NCI-H526 (cell line): ENCODE measurements around the gene MYZAP.

Experiments
- DNase-seq, 2 experiments: peaks; one replicate each; lab custom pipeline; 2025; lab: John Stamatoyannopoulos, UW

MYZAP gene

DNA sequence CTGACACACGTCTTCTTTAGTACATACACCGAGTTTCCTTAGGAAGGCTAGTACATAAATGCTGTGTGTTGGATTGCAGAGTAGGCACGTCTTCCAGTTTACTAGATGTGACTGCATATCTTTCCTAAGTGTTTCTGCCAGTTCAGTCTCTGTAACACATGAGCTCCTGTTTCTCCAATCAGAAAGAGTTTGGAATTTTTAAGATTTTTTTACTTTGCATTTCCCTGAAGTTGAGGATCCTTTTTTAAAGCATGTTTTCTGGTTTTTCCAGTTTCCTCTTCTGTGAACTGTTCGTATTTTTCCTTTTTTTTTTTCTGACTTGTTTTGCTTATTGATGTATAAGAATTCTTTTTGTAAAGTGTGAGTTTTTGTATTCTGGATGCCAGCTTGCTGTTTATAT, 107.3 kb downstream of the MYZAP start:
- DNase-seq, result peak in 1 of 2 experiments; percentile 6

GRCh38 chr15:57703387-57703786, 111.7 kb downstream of the MYZAP start:
- no peak for DNase-seq

DNA sequence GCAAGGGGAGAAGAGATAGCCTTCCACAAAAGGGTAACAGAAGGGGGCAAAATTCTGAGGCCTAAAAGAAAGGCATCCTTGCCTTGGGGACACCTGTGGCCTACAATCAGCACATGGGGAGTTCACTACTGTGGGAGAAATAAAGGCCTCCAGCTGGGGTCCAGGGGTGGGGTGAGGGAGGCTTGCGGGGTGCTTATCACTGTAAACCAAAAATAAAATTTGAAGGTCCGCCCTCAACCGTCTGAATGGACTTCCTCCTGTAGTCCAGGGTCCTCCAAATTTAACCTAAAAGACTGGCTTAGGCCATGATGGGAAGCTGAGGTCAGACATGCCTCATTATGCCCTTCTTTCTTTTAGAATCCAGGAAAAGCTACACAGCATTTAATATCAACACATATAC, 112.7 kb downstream of the MYZAP start:
- DNase-seq, result no peak

DNA sequence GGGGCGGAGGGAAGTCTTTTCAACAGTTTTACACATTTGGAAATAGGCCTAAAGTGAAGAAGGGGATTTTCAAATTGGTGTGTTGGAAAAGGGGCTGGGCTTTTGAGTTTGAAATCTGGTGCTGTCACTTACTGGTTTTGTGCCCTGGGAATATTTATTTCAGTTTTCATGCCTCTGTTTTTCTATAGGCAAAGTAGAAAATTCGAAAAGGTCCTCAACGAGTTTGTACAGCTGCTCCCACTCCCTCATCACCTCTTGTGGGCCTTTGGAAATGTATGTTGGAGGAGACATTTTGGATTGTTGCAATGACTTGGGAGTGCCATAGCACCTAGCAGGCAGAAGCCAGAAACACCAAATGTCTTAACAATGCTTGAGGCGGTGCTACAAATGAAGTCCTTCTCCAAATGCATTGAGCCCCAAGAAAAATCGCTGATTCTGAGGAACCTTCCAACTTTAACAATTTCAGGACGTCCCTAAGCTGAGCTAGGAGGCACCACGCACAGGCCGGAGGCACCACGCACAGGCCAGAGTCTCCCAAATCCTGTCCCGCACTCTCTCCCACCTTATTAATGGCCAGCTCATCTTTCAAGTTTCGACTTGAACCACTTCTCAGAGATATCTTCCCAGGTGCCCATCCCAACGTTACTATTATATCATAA, 114.2 kb downstream of the MYZAP start:
- no peak for DNase-seq

GRCh38 chr15:57706405-57707209, 114.9 kb downstream of the MYZAP start, which contains the start of gene POLR2M:
TSS of gene POLR2M (plus strand) at chr15:57706714. CDS start at chr15:57706843, 129 bp downstream.
- peak; percentile 89 to 97 for DNase-seq

DNA sequence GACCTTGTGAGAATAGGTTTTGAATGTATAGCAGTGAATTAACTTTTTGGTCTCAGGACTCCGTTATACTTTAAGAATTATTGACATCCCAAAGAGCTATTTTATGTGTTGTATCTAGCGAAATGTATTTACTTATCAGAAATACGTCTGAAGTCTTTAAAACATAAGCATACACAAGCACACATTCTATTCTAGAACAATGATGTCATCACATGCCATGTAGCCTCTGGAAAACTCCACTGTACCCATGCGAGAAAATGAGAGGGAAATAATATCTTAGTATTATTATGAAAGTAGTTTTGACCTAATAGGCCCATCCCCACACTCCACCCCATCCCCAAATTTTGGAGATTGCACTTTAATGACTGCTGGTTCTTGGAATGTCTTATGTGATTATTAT, 116.3 kb downstream of the MYZAP start:
- no peak for DNase-seq

GRCh38 chr15:57718309-57718708, 126.6 kb downstream of the MYZAP start:
- DNase-seq, result no peak

DNA sequence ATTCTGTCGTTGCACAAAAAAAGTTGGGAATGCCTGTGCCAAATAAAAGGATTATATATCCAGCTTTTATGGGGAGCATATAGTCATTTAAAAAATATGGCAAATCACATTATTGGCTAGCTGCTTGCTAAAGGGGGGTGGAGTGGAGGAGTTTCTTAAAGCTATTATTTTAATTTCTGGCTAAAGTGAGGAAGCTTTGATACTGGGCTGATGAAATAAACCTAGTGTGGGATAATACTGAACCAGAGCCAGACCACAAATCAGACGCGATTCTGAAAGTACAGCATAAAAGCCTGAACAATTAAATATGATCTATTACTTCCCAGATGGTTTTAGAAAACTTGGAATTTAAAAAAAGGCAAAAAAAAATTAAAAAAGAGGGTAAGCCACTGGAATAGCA, 129.2 kb downstream of the MYZAP start:
- DNase-seq, result no peak

DNA sequence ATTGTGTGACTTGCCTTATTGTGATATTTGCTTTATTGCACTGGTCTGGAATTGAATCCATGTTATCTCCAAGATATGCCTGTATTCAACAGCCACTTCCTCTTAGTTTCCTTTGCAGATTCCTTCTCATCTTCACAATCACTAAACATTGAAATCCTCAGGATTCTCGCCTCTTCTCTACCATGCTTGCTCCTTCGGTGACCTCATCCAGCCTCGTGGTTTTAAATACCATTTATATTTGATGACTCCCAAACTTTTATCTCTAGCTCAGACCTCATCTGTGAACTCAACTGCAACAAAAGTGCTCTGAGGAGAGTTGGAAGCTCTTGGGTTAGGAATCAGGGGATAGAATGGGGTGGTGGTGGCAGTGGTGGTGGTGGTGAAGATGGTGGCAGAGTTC, 134.7 kb downstream of the MYZAP start:
- DNase-seq, result no peak

- no peak for DNase-seq
These were observed 135.3 kb downstream of the MYZAP start for GRCh38 chr15:57727031-57727430.

DNA sequence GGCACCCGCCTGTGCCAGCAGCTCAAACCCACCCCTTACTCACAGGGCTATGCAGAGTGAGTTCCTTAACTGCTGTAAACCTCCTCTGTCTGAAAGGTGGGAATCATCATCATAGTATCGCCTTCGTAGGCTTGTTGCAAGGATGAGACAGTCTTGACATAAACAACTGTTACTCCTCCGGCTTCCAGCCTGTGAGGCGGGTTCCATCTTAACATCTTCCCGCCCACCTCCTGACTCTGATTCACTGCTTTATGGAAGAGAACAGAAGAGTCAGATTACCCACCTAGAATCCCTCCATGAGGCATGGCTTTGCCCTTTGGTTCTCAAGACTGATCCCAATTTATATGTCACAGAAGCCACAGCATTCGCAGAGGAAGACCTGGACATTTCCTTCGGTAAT, 136.7 kb downstream of the MYZAP start:
- DNase-seq, result no peak

DNA sequence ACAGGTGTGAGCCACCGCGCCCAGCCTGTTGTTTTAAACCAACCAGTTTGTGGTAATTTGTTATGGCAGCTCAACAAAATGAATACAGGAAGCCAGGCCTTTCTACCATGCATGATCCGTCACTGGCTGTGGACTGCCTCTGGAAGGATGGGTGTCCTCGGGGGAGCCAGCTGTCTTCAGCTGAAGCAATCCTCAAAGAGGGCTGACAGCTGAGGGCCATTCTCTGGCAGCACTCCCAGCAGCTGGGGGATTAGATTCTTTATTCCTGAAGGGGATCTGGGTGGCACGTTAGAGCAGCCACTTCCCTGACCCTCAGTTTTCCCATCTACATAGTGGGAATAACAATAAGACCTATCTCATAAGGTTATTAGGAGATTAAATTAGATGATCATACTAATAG, 139.2 kb downstream of the MYZAP start:
- DNase-seq, result no peak

DNA sequence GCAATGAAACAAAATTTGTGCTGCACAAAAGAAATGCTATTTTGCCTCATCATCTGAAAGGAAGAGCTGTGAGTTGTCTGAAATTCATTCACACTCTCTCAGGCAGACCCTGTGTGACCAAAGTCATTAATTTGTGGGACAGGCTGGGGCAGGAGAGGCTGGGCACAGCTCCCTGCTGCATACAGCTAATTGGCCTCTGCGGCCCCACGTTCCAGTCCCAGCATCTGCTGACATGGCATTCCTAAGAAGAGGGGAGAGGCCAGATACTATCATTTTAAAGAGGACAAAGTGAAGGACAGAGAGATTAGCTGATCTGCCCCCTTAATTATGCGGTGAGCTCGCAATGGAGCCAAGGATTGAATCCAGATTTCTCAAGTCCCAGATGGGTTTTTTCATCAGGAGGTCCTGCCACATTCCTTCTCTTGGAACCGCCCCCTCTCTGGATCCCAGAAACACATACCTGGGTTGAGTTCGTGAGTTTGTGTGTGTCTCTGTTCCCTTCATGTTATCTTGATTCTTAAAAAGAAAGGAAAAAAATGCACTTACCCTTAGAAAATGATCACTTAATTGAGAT, 139.9 kb downstream of the MYZAP start:
- DNase-seq, result no peak

DNA sequence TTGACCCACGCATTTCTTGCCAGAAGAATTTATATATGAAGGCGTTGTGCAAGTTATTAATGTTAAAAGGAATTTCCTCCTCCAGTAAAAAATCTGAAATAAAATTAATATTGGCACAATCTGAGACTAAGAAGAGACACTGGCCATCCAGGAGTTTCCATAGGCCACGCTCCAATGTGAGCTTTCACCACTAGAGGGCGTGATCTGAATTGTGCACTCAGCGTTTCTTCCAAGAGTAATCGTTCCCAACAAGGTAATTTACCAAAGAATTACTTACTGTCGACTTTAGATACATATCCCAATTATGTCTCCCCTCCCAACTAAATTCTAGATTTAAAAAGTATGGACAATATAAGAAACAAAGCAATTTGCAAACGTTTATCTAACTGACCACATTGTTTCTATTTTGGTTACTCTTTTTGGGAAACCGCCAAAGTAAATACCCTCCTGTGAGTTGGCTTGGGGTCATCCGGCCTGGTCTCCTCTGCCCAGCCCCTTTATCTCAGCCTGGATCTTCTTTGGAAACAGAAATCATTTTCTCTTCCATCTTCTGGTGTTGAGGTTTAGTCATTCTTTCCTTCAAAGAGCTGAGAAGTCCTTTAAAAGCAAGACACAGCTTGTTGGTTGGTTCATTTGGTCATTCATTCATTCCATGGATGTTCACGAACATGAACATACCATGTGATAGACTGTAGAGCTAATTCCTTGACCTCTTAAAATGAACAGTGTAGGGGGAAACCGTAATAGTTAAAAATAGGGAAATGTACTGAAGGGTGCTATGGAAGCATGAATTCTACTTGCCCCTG, 141.0 kb downstream of the MYZAP start:
- peak in 1 of 2 experiments; percentile 71 for DNase-seq

DNA sequence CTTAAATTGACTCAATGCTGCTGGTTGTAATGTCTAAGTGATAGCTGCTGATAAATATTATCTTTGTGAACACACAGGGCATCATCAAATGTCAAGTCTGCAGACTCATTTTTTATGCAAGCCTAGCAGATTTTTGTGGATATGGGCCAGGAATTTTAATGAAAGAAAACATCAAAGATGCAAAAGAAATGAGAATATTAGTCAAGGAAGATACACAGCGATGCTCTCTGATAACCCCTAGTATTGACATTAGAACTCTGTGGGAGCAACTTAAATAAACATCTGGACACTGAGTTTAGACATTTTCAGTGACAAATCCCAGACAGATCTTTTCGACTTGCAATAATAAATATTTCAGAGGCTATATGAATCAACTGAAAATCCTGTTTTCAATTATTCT, 143.2 kb downstream of the MYZAP start:
- DNase-seq, result no peak
